Measurements from ENCODE around the gene CACNA1G.

CACNA1G gene

GRCh38 chr17:50556803-50557202 is 3.7 kb upstream of the CACNA1G start:
- peaks cover 8 to 52% of the 10 kb centered on the region in 2 donors for H3K27me3 ChIP-seq
- intact Hi-C loops (cut with DNase I; ENCODE audit: low total_unique reads), result no loop called here
- no peaks in the 10 kb centered on the region for H3K9me3 ChIP-seq
- no peak overlapping the region for H3K4me3 ChIP-seq
- DNase-seq, result no peak
- peaks cover 8 to 28% (median 12%) of the 10 kb centered on the region in 3 donors for H3K36me3 ChIP-seq
- TF ChIP-seq, protein P1, sequence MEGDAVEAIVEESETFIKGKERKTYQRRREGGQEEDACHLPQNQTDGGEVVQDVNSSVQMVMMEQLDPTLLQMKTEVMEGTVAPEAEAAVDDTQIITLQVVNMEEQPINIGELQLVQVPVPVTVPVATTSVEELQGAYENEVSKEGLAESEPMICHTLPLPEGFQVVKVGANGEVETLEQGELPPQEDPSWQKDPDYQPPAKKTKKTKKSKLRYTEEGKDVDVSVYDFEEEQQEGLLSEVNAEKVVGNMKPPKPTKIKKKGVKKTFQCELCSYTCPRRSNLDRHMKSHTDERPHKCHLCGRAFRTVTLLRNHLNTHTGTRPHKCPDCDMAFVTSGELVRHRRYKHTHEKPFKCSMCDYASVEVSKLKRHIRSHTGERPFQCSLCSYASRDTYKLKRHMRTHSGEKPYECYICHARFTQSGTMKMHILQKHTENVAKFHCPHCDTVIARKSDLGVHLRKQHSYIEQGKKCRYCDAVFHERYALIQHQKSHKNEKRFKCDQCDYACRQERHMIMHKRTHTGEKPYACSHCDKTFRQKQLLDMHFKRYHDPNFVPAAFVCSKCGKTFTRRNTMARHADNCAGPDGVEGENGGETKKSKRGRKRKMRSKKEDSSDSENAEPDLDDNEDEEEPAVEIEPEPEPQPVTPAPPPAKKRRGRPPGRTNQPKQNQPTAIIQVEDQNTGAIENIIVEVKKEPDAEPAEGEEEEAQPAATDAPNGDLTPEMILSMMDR (IDR thresholded peaks at IDR 0.05), result no peak
- H3K4me1 ChIP-seq, result peaks cover 10 to 36% (median 32%) of the 10 kb centered on the region in 4 donors
- H3K27ac ChIP-seq, result no peak overlapping the region

- H3K4me3 ChIP-seq, result no peak overlapping the region
- intact Hi-C loops (cut with DNase I; ENCODE audit: low total_unique reads), result no loop called here
- peaks cover 8 to 25% (median 11%) of the 10 kb centered on the region in 3 donors for H3K36me3 ChIP-seq
- H3K27me3 ChIP-seq, result peaks cover 11 to 60% of the 10 kb centered on the region in 2 donors
- no peaks in the 10 kb centered on the region for H3K9me3 ChIP-seq
- no peak overlapping the region for H3K27ac ChIP-seq
- DNase-seq, result no peak
- peaks cover 10 to 45% (median 37%) of the 10 kb centered on the region in 4 donors for H3K4me1 ChIP-seq
- TF ChIP-seq, protein P1 (IDR thresholded peaks at IDR 0.05), result no peak
These were observed 2.9 kb upstream of the CACNA1G start for GRCh38 chr17:50557630-50558029.

DNA sequence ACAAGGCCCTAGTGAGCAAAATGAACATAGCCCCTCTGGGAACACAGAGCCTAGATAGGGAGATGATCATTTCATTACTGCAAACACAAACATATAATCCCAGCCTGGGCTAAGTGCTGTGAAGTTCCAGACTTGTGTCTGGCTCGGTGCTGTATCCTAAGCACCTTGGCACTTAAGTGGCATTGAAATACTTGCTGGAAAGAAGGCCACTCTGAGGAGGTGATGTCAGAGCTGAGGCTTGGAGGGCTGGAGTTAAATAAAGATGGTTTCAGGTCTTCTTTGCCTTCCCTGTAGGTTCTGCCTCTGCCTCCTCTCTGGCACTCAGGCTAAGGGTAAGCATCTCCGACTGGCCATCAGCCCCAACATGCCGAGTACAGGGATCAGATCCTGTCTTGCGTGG is 2.4 kb upstream of the CACNA1G start:
- intact Hi-C loops (cut with DNase I; ENCODE audit: low total_unique reads), result no loop called here
- peaks cover 10 to 46% (median 37%) of the 10 kb centered on the region in 4 donors for H3K4me1 ChIP-seq

DNA sequence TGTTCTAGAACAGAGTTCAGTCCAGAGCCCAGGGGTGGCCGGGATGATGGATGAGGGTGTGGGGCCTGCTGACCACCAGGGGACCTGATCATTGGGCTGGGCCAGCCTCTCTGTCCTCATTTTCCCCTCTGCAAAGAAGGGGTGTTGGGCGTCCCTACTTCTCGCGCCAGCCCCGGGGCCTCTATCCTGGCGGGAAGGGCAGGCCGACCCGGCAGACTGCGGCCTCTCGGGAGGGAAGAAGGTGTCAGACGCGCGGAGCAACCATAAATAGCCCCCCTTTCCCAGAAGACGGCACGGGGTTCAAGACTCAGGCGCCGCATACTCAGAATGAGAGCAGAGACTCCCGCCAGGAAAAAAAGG is 2.0 kb upstream of the CACNA1G start:
- H3K4me1 ChIP-seq, result peaks cover 10 to 47% (median 39%) of the 10 kb centered on the region in 4 donors
- intact Hi-C loops (cut with DNase I; ENCODE audit: low total_unique reads), result no loop called here
- TF ChIP-seq, protein P1 (IDR thresholded peaks at IDR 0.05), result no peak
- peaks cover 11 to 69% of the 10 kb centered on the region in 2 donors for H3K27me3 ChIP-seq
- H3K9me3 ChIP-seq, result no peaks in the 10 kb centered on the region
- no peak overlapping the region for H3K27ac ChIP-seq
- H3K4me3 ChIP-seq, result peak overlapping the region in 1 of 2 donors; percentile 67
- DNase-seq, result no peak
- peaks cover 8 to 25% (median 11%) of the 10 kb centered on the region in 3 donors for H3K36me3 ChIP-seq

More for the DNA sequence above, 2.4 kb upstream of the CACNA1G start:
- DNase-seq, result no peak
- Histone ChIP-seq H3K27me3 (peaks cover 11 to 65% of the 10 kb centered on the region in 2 donors), H3K4me3 (no peak overlapping the region), H3K36me3 (peaks cover 8 to 25% (median 11%) of the 10 kb centered on the region in 3 donors), H3K9me3 (no peaks in the 10 kb centered on the region), H3K27ac (no peak overlapping the region)
- TF ChIP-seq, protein P1 (IDR thresholded peaks at IDR 0.05), result no peak

DNA sequence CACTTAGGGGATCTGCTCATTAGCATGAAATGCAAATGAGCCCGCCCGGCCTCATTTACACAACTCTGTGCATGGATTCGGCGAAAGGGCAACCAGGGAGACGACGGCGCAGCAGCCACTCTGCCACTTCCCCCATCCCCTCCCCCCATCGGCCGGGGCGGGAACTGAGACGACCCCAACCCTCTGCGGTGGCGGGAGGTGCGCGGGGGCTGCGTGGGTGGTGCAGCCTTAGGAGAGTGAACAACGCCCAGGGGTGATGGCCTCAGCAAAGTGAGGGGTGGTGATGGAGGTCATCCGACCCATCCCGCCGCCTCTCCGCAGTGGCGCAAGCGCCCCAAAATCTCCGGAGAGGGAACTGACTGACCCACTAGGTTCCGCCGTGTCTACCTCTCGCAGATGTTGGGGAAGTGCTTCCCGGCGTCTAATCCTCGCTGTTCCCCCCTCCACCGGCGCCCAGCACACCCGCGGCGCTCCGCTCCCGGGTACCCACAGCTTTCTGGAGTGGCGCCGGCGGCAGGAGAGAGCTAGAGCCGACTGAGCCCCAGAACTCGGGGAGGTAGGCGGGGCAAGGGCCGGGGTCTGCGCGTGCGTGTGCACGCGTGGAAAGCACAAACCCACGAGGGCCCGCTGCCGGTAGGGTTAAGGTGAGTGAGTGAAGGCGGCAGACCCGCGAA is 1.4 kb upstream of the CACNA1G start:
- H3K36me3 ChIP-seq, result peaks cover 8 to 25% (median 11%) of the 10 kb centered on the region in 3 donors
- no peaks in the 10 kb centered on the region for H3K9me3 ChIP-seq
- TF ChIP-seq, protein P1 (IDR thresholded peaks at IDR 0.05), result no peak
- no peak overlapping the region for H3K27ac ChIP-seq
- DNase-seq, result no peak
- H3K27me3 ChIP-seq, result peaks cover 11 to 69% of the 10 kb centered on the region in 2 donors
- peak overlapping the region in 1 of 2 donors; percentile 67 for H3K4me3 ChIP-seq
- intact Hi-C loops (cut with DNase I; ENCODE audit: low total_unique reads), result no loop called here
- peaks cover 10 to 53% (median 43%) of the 10 kb centered on the region in 4 donors for H3K4me1 ChIP-seq

Data from tibial artery (tissue), 4 donors.